ENCODE measurements around the gene CASP14.
"Not testable (repeated sequence)": the region's sequence is repeated elsewhere in the genome, so short reads cannot be mapped to it uniquely, and the experiment has no call there.

CASP14 gene

GRCh38 chr19:15048885-15049541, at the start of gene CASP14:
TSS of gene CASP14 (plus strand) at chr19:15049480. CDS start at chr19:15052252, 2,772 bp downstream.
- DNase-seq (ENCODE audit: low read depth): no peak

- no peak for DNase-seq (ENCODE audit: low read depth)
Observed at GRCh38 chr19:15008308-15008707, 41.0 kb upstream of the CASP14 start.

- DNase-seq (ENCODE audit: low read depth): no peak
Observed at GRCh38 chr19:15010501-15011300, 38.6 kb upstream of the CASP14 start.

- DNase-seq (ENCODE audit: low read depth): no peak
Observed at GRCh38 chr19:15014579-15014978, 34.7 kb upstream of the CASP14 start.

GRCh38 chr19:15015946-15016542, 33.2 kb upstream of the CASP14 start:
- DNase-seq (ENCODE audit: low read depth): no peak

- DNase-seq (ENCODE audit: low read depth): not testable (repeated sequence)
Observed at GRCh38 chr19:15018836-15019235, 30.4 kb upstream of the CASP14 start.

- no peak for DNase-seq (ENCODE audit: low read depth)
Observed at GRCh38 chr19:15021286-15022007, 27.8 kb upstream of the CASP14 start.

- no peak for DNase-seq (ENCODE audit: low read depth)
Observed at GRCh38 chr19:15022752-15023151, 26.5 kb upstream of the CASP14 start.

- no peak for DNase-seq (ENCODE audit: low read depth)
Observed at GRCh38 chr19:15025217-15025616, 24.1 kb upstream of the CASP14 start.

- DNase-seq (ENCODE audit: low read depth): no peak
Observed at GRCh38 chr19:15028490-15028889, 20.8 kb upstream of the CASP14 start.

- DNase-seq (ENCODE audit: low read depth): no peak
Observed at GRCh38 chr19:15031675-15032074, 17.6 kb upstream of the CASP14 start.

GRCh38 chr19:15035795-15036311, 13.4 kb upstream of the CASP14 start:
- no peak for DNase-seq (ENCODE audit: low read depth)

- DNase-seq (ENCODE audit: low read depth): no peak
Observed at GRCh38 chr19:15037586-15037985, 11.7 kb upstream of the CASP14 start.

GRCh38 chr19:15038294-15038693, 11.0 kb upstream of the CASP14 start:
- DNase-seq (ENCODE audit: low read depth): no peak

- DNase-seq (ENCODE audit: low read depth): no peak
Observed at GRCh38 chr19:15042003-15042402, 7.3 kb upstream of the CASP14 start.

GRCh38 chr19:15042826-15043225, 6.5 kb upstream of the CASP14 start:
- no peak for DNase-seq (ENCODE audit: low read depth)

GRCh38 chr19:15045506-15045905, 3.8 kb upstream of the CASP14 start:
- no peak for DNase-seq (ENCODE audit: low read depth)

GRCh38 chr19:15047680-15048079, 1.6 kb upstream of the CASP14 start:
- DNase-seq (ENCODE audit: low read depth): no peak

GRCh38 chr19:15048128-15048527, 1.2 kb upstream of the CASP14 start:
- no peak for DNase-seq (ENCODE audit: low read depth)

GRCh38 chr19:15050639-15051038, 1.4 kb downstream of the CASP14 start:
- DNase-seq (ENCODE audit: low read depth): no peak

GRCh38 chr19:15062036-15062435, 12.8 kb downstream of the CASP14 start:
- DNase-seq (ENCODE audit: low read depth): no peak

- not testable (repeated sequence) for DNase-seq (ENCODE audit: low read depth)
Observed at GRCh38 chr19:15070386-15070785, 21.1 kb downstream of the CASP14 start.
